Skeletal muscle satellite cell (primary cell): ENCODE measurements around the gene COMMD3.

Experiments
- H3K27me3 ChIP-seq: 2 replicates; pipeline ENCODE4 v1.7.0; 2013; ENCODE audit warnings: low read length; ENCODE audit not compliant: control insufficient read depth, insufficient read depth
- H3K36me3 ChIP-seq: 2 replicates; pipeline ENCODE4 v1.7.0; 2013; ENCODE audit warnings: mild to moderate bottlenecking, control low read depth, low read length; ENCODE audit not compliant: insufficient read depth
- H3K4me1 ChIP-seq: 2 replicates; pipeline ENCODE4 v1.7.0; 2013; ENCODE audit warnings: low read length; ENCODE audit not compliant: control insufficient read depth, insufficient read depth
- H3K4me2 ChIP-seq: 2 replicates; pipeline ENCODE4 v1.7.0; 2013; ENCODE audit warnings: mild to moderate bottlenecking, low read length
- H3K4me3 ChIP-seq: 2 replicates; pipeline ENCODE4 v1.7.0; 2013; ENCODE audit warnings: low read length
- H3K9ac ChIP-seq: 2 replicates; pipeline ENCODE4 v1.7.0; 2013; ENCODE audit warnings: mild to moderate bottlenecking, low read depth, low read length, moderate library complexity
- H3K9me3 ChIP-seq: replicated peaks from 2 replicates; pipeline ENCODE4 v1.7.0; 2013; ENCODE audit warnings: mild to moderate bottlenecking, control low read depth, low read length

COMMD3 gene

GRCh38 chr10:22341190-22341925, 25.2 kb downstream of the COMMD3 start:
- Histone ChIP-seq H3K27me3 (peaks cover 84% of the 10 kb centered on the region), H3K4me1 (peaks cover 7% of the 10 kb centered on the region), H3K9me3 (no peaks in the 10 kb centered on the region), H3K36me3 (no peaks in the 10 kb centered on the region), H3K9ac (peak overlapping the region; percentile 98), H3K4me3 (peak overlapping the region; percentile 87), H3K4me2 (peak overlapping the region; percentile 100)

DNA sequence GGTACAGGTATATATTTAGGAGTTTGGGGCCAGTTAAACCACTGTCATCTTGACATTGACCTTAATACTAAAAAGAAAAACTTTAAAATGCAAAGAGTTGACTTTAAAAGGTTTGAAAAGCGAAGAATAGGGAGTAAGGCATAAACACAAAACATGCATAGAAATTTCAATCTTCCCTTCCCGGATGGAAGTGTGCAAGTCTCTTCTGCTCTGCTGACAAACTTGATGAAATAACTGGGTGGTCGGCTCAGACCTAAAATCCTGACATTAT, 25.7 kb downstream of the COMMD3 start:
- H3K27me3 ChIP-seq, result peaks cover 84% of the 10 kb centered on the region

GRCh38 chr10:22342421-22342820, 26.2 kb downstream of the COMMD3 start:
- Histone ChIP-seq H3K9me3 (no peaks in the 10 kb centered on the region), H3K27me3 (peaks cover 82% of the 10 kb centered on the region), H3K36me3 (no peaks in the 10 kb centered on the region), H3K4me2 (no peak overlapping the region), H3K4me3 (no peak overlapping the region), H3K9ac (no peak overlapping the region), H3K4me1 (peaks cover 2% of the 10 kb centered on the region)

More for the DNA sequence above, 25.7 kb downstream of the COMMD3 start:
- peak overlapping the region; percentile 100 for H3K4me2 ChIP-seq
- no peak overlapping the region for H3K4me3 ChIP-seq
- H3K36me3 ChIP-seq, result no peaks in the 10 kb centered on the region
- peaks cover 2% of the 10 kb centered on the region for H3K4me1 ChIP-seq
- H3K9ac ChIP-seq, result no peak overlapping the region
- H3K9me3 ChIP-seq, result no peaks in the 10 kb centered on the region

GRCh38 chr10:22343731-22344130, 27.5 kb downstream of the COMMD3 start:
- Histone ChIP-seq H3K9me3 (no peaks in the 10 kb centered on the region), H3K9ac (no peak overlapping the region), H3K4me2 (no peak overlapping the region), H3K4me1 (peaks cover 2% of the 10 kb centered on the region), H3K27me3 (peaks cover 69% of the 10 kb centered on the region), H3K36me3 (no peaks in the 10 kb centered on the region), H3K4me3 (no peak overlapping the region)

- H3K4me1 ChIP-seq, result peaks cover 2% of the 10 kb centered on the region
- H3K9ac ChIP-seq, result no peak overlapping the region
- H3K9me3 ChIP-seq, result no peaks in the 10 kb centered on the region
- H3K27me3 ChIP-seq, result peaks cover 64% of the 10 kb centered on the region
- H3K36me3 ChIP-seq, result no peaks in the 10 kb centered on the region
- no peak overlapping the region for H3K4me2 ChIP-seq
- H3K4me3 ChIP-seq, result no peak overlapping the region
These were observed 28.1 kb downstream of the COMMD3 start for GRCh38 chr10:22344249-22344648.

DNA sequence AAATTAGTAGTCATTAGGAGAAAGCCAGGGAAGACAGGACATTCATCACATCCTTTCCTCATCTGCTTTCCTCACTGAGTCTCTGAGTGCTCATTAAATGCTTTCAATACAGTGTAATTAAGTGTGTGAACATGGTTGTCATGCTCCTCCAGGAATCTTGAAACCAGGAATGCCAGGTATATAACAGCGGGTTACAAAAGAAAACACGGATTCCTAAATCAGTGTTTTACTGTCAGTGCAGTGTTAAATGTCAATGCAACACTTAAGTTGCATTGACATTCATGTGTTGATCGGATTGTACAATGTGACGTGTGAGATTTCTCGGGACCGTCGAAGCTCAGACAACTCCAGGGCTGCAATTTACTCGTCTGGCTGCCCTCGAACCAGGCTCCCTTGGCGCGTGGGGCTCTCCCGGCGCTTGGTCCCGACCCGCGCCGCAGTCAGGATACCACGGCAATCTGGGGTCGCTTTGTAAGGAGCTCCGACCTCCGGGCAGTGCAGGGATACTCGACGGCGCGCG, 28.7 kb downstream of the COMMD3 start:
- Histone ChIP-seq H3K36me3 (no peaks in the 10 kb centered on the region), H3K4me1 (peaks cover 2% of the 10 kb centered on the region), H3K9me3 (no peaks in the 10 kb centered on the region), H3K27me3 (peaks cover 59% of the 10 kb centered on the region), H3K4me2 (peak overlapping the region; percentile 36), H3K4me3 (peak overlapping the region; percentile 29), H3K9ac (no peak overlapping the region)

DNA sequence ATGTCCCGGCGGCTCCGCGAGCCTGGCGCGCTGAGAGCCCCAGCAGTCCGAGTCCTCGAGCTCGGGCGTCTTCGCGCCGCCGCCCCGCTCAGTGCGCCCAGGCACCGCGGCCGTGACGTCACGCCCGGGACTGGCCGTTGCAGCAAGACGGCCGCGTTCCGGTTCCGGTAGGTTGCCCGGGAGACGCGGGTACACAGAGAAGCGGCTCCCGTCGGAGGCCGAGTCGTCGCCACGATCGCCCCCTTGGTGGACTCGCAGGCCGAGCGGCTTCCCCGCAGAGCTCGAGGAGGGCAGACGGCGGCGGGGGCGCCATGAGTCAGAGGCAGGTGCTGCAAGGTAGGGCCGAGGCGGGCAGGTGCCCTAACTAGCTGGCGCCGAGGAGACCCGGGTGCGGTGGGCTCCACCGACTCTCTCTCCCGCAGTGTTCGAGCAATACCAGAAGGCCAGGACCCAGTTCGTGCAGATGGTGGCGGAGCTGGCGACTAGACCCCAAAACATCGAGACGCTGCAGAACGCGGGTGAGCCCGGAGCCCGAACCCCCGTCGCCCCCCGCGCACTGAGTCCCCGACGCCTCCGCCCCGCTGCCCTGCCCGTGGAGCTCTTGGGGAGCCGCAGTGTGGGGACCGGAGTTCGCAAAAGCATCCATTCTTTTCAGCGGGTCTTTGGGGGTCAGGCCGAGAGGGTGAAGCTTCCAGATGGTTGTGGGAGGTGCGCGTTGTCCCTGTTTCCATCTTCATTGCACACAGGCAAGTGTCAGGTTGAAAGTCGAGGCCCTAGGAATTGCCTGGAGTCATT, 29.3 kb downstream of the COMMD3 start, which contains the start of gene SPAG6:
SPAG6 (plus strand) TSS at position 196 of the 795 bp plus-strand sequence; CDS start at position 312, 116 bp downstream.
- Histone ChIP-seq H3K9me3 (no peaks in the 10 kb centered on the region), H3K36me3 (no peaks in the 10 kb centered on the region), H3K4me2 (peak within 1 kb of the TSS; percentile 36), H3K4me3 (peak within 1 kb of the TSS; percentile 29), H3K27me3 (peaks cover 59% of the 10 kb centered on the region), H3K4me1 (no peaks in the 10 kb centered on the region), H3K9ac (no peak within 1 kb of the TSS)

DNA sequence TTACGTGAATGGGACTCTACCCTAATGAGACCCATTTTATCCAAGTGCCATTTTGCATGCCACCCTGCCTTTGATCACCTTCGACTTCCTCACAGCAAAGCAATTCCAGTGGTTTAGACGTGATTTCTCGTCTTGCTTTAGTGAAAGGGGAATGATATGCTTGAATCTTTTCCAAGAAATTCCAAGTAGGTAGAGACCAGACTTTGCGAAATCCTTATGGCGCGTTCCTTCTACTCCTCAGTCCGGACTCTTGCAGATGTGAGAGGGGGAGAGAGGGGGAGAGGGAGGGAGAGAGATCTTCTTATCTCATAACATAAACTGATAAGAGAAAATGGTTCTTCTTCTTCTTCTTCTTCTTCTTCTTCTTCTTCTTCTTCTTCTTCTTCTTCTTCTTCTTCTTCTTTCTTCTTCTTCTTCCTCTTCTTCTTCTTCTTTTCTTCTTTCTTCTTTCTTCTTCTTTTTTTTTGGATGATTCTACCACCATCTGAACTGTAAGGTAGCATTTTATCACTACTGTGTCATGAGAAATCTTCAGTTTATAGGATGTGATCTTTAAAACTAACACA, 30.0 kb downstream of the COMMD3 start:
- Histone ChIP-seq H3K27me3 (peaks cover 59% of the 10 kb centered on the region), H3K9ac (no peak overlapping the region), H3K4me3 (no peak overlapping the region), H3K9me3 (no peaks in the 10 kb centered on the region), H3K36me3 (no peaks in the 10 kb centered on the region), H3K4me2 (no peak overlapping the region), H3K4me1 (no peaks in the 10 kb centered on the region)

- Histone ChIP-seq H3K4me3 (no peak overlapping the region), H3K9ac (no peak overlapping the region), H3K4me1 (no peaks in the 10 kb centered on the region), H3K36me3 (no peaks in the 10 kb centered on the region), H3K4me2 (no peak overlapping the region), H3K27me3 (peaks cover 24% of the 10 kb centered on the region), H3K9me3 (no peaks in the 10 kb centered on the region)
These were observed 33.6 kb downstream of the COMMD3 start for GRCh38 chr10:22349755-22350154.

DNA sequence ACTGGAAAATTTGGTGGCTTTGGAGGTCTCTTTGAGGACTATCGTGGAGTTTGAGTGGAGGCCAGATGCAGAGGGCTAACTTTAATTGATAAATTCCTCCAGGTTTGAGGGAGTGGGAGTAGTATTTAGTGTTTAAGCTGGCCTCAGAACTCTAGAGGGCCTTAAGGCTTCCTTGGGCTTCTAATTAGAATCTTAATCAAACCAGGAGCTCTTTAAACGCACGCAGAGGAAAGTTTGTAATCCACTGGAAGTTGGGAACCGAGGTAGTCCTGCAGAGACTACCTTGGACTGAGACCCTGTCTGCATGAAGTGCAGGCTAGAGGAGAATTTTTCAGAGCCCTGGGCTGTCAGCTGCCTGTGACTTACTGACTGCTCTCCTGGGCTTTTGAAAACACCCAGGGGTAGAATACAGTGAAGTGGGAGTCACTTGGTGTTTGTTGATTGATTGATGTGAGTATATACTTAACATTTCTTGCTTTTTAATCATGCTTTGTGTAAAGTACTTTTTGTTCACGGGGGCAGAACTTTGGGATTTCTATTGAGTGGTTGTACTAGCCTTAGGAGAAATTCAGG, 35.0 kb downstream of the COMMD3 start:
- Histone ChIP-seq H3K9ac (no peak overlapping the region), H3K9me3 (no peaks in the 10 kb centered on the region), H3K27me3 (peaks cover 10% of the 10 kb centered on the region), H3K4me2 (no peak overlapping the region), H3K4me3 (no peak overlapping the region), H3K4me1 (no peaks in the 10 kb centered on the region), H3K36me3 (no peaks in the 10 kb centered on the region)

GRCh38 chr10:22356324-22356873, 40.2 kb downstream of the COMMD3 start:
- H3K4me2 ChIP-seq, result no peak overlapping the region
- H3K4me3 ChIP-seq, result no peak overlapping the region
- no peaks in the 10 kb centered on the region for H3K36me3 ChIP-seq
- H3K27me3 ChIP-seq, result no peaks in the 10 kb centered on the region
- no peaks in the 10 kb centered on the region for H3K4me1 ChIP-seq
- no peaks in the 10 kb centered on the region for H3K9me3 ChIP-seq
- no peak overlapping the region for H3K9ac ChIP-seq
